Smooth muscle cell (in vitro differentiated cells): ENCODE measurements around the gene ZNF132. TPM values are rescaled to one million over a fixed set of nuclear protein-coding genes. Genes with fewer than 3 reads are reported as not detected.

Experiments used
- DNase-seq: peaks from one replicate; lab custom pipeline; 2025; ENCODE audit not compliant: unreplicated experiment; lab: John Stamatoyannopoulos, UW
- H2AFZ ChIP-seq: fragments of 200-600 bp; sonication (generic); 2 replicates; pipeline ENCODE4 v1.6.0; 2016; ENCODE audit warnings: antibody characterized with exemption, low read depth, mild to moderate bottlenecking
- H3F3A ChIP-seq: fragments of 200-600 bp; sonication (generic); 2 replicates; pipeline ENCODE4 v1.6.0; 2017; ENCODE audit warnings: antibody characterized with exemption, low read depth
- H3K27ac ChIP-seq: fragments of 200-600 bp; sonication (generic); 2 replicates; pipeline ENCODE4 v1.5.1; 2016; ENCODE audit warnings: low read depth, mild to moderate bottlenecking
- H3K27me3 ChIP-seq: fragments of 200-600 bp; sonication (generic); 2 replicates; pipeline ENCODE4 v1.6.1; 2016; ENCODE audit warnings: low read depth, mild to moderate bottlenecking
- H3K36me3 ChIP-seq: fragments of 200-600 bp; sonication (generic); 2 replicates; pipeline ENCODE4 v1.5.1; 2016; ENCODE audit warnings: low read depth
- H3K4me1 ChIP-seq: fragments of 200-600 bp; sonication (generic); 2 replicates; pipeline ENCODE4 v1.5.1; 2016; ENCODE audit warnings: low read depth
- H3K4me2 ChIP-seq: fragments of 200-600 bp; sonication (generic); 2 replicates; pipeline ENCODE4 v1.6.0; 2016; ENCODE audit warnings: mild to moderate bottlenecking
- H3K4me3 ChIP-seq: fragments of 200-600 bp; sonication (generic); 2 replicates; pipeline ENCODE4 v1.5.1; 2016; ENCODE audit warnings: mild to moderate bottlenecking
- H3K79me2 ChIP-seq: fragments of 200-600 bp; sonication (generic); 2 replicates; pipeline ENCODE4 v1.6.0; 2016; ENCODE audit warnings: low read depth, mild to moderate bottlenecking
- H3K9ac ChIP-seq: fragments of 200-600 bp; sonication (generic); 2 replicates; pipeline ENCODE4 v1.6.0; 2016; ENCODE audit warnings: low read depth
- H3K9me3 ChIP-seq: fragments of 200-600 bp; sonication (generic); replicated peaks from 2 replicates; pipeline ENCODE4 v1.5.1; 2016; ENCODE audit warnings: low read depth
- H4K20me1 ChIP-seq: fragments of 200-600 bp; sonication (generic); 2 replicates; pipeline ENCODE4 v1.6.0; 2016; ENCODE audit warnings: low read depth
- CTCF ChIP-seq: fragments of 200-600 bp; sonication (generic); IDR thresholded peaks from 2 replicates; pipeline ENCODE4 v1.5.1; 2017; ENCODE audit warnings: borderline replicate concordance, mild to moderate bottlenecking, antibody characterized with exemption; ENCODE audit not compliant: insufficient read depth, poor library complexity, severe bottlenecking
- WGBS: methylation state at CpG from one replicate; pipeline ENCODE4 v1.1.7; 2016; ENCODE audit warnings: low lambda C conversion rate; 5-methylcytosine and 5-hydroxymethylcytosine counted together
- polyA plus RNA-seq: library from polyadenylated mRNA; unstranded; fragments of >200 nt; fragmentation: Nextera tagmentation; extraction: Ambion mirVana; gene quantifications from 2 replicates; pipeline ENCODE4 v1.2.1, GENCODE V29; 2016
- total RNA-seq: library from RNA; depleted of rRNA; stranded (reverse); fragments of >200 nt; gene quantifications from 2 replicates; pipeline ENCODE4 v1.2.3, GENCODE V29; 2014

Gene ZNF132
- total and polyA plus RNA-seq, 2 experiments from 2014 or later, result 0.40 to 2.3 TPM

DNA sequence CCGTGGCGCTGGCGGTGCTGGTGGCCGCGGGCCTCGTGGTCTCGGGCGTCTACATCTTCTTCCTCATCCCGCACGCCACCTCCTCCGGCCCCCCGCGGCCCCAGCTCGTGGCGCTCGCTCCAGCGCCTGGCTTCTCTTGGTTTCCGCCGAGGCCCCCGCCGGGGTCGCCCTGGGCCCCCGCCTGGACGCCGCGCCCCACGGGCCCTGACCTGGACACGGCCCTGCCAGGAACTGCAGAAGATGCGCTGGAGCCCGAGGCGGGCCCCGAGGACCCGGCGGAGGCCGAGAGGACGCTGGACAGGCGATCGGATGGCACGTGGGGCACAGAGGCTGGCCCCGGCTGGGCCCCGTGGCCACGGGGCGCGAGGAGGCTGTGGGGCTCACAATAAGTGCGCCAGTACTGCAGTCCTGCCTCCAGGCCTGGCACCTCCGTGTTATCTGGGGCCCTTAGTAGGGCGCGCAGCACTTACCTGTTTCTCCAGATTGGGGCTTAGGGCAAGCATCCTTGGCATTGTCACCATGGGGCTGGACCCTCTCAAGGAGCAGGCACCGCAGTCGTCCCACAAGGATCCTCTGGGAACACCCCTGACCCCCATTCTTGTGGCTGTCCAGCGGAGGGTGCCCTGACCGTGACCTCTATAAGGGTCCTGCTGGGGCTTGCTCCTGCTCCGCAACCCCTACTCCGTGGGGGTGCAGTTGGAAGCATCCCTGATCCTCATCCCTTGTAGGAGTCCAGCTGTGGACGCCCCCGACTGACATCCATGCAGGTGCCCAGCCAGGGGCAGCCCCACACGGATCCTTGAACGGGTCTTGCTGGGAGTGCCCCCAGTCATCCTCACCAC is 43.0 kb downstream of the ZNF132 start:
- no peak for TF ChIP-seq CTCF
- 74% methylated on average over 42 of the region's 58 CpGs for WGBS
- Histone ChIP-seq H3K9me3 (no peaks in the 10 kb centered on the region), H3K4me1 (peaks cover 8% of the 10 kb centered on the region), H3K36me3 (no peaks in the 10 kb centered on the region), H3K27me3 (no peaks in the 10 kb centered on the region), H3K79me2 (peaks cover 1% of the 10 kb centered on the region), H3K9ac (no peak overlapping the region), H4K20me1 (peaks cover 31% of the 10 kb centered on the region), H3K4me3 (no peak overlapping the region), H3K4me2 (peak overlapping the region; percentile 48), H3K27ac (no peak overlapping the region), H2AFZ (no peak overlapping the region), H3F3A (peaks cover 4% of the 10 kb centered on the region)
- no peak for DNase-seq

DNA sequence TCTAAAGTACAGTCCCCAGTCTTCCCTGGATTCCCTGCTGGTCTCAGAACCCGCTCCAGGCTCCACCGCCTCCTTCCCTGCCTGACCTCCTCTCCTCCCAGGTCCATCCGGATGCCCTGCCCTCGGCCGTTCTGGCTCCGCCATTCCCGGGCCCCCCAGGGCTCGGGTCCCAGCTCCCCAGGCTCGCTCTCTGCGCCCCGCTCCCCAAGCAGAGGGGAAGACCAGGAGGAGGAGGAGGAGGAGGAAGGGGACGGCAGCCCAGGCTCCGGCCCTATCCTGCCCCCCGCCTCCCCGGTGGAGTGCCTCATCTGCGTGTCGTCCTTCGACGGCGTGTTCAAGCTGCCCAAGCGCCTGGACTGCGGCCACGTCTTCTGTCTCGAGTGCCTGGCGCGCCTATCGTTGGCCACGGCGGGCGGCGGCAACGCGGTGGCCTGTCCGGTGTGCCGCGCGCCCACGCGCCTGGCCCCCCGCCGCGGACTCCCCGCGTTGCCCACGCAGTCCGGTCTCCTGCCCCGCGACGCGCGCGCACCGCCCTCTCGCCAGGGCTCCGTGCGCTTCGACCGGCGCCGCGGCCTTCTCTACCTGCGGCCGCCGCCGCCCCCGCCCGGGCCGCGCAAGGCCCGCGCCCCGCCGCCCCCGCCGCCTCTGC is 43.9 kb downstream of the ZNF132 start:
- Histone ChIP-seq H3K79me2 (peaks cover 8% of the 10 kb centered on the region), H3K9me3 (no peaks in the 10 kb centered on the region), H3K27me3 (no peaks in the 10 kb centered on the region), H3K9ac (peak overlapping the region; percentile 43), H3K4me3 (peak overlapping the region; percentile 44), H3F3A (peaks cover 4% of the 10 kb centered on the region), H2AFZ (no peak overlapping the region), H3K36me3 (no peaks in the 10 kb centered on the region), H3K4me1 (peaks cover 7% of the 10 kb centered on the region), H3K27ac (no peak overlapping the region), H3K4me2 (peak overlapping the region; percentile 87), H4K20me1 (peaks cover 39% of the 10 kb centered on the region)
- TF ChIP-seq CTCF, result no peak
- 9% methylated on average over 28 of the region's 75 CpGs for WGBS
- no peak for DNase-seq

- peaks cover 15% of the 10 kb centered on the region for H3K79me2 ChIP-seq
- peak within 1 kb of the TSS; percentile 44 for H3K4me3 ChIP-seq
- no peak within 1 kb of the TSS for H2AFZ ChIP-seq
- H3K9ac ChIP-seq, result peak within 1 kb of the TSS; percentile 43
- peaks cover 46% of the 10 kb centered on the region for H4K20me1 ChIP-seq
- TF ChIP-seq CTCF, result no peak
- peaks cover 2% of the 10 kb centered on the region for H3K4me1 ChIP-seq
- DNase-seq, result no peak
- no peak within 1 kb of the TSS for H3K27ac ChIP-seq
- H3K4me2 ChIP-seq, result peak within 1 kb of the TSS; percentile 87
- WGBS, result 37% methylated on average over 21 of the region's 21 CpGs
- H3K9me3 ChIP-seq, result no peaks in the 10 kb centered on the region
- H3K27me3 ChIP-seq, result no peaks in the 10 kb centered on the region
- peaks cover 4% of the 10 kb centered on the region for H3F3A ChIP-seq
- no peaks in the 10 kb centered on the region for H3K36me3 ChIP-seq
Observed at GRCh38 chr19:58395220-58395978, 44.6 kb downstream of the ZNF132 start, which contains the start of gene RNF225. Gene RNF225, plus strand, starts transcription at chr19:58395656. Its CDS starts 434 bp downstream, at chr19:58396090.
